Trophoblast cell (in vitro differentiated cells and primary cell): ENCODE data around the gene SPDYE6.
"Not testable (repeated sequence)": the region's sequence is repeated elsewhere in the genome, so short reads cannot be mapped to it uniquely, and the experiment has no call there.

Experiments
- DNase-seq, 2 donors: peaks; one replicate each; pipeline ENCODE4 v3.0.0-alpha.2; 2016
- H2AFZ ChIP-seq: 2 replicates; pipeline ENCODE4 v1.6.1; 2013; ENCODE audit warnings: low read length, moderate library complexity, mild to moderate bottlenecking; ENCODE audit not compliant: insufficient read depth, poor library complexity
- H2AK5ac ChIP-seq: 2 replicates; pipeline ENCODE4 v1.6.1; 2013; ENCODE audit warnings: mild to moderate bottlenecking, low read length
- H2BK120ac ChIP-seq: 2 replicates; pipeline ENCODE4 v1.6.1; 2013; ENCODE audit warnings: low read length, mild to moderate bottlenecking, moderate library complexity; ENCODE audit not compliant: insufficient read depth, poor library complexity
- H2BK12ac ChIP-seq: 2 replicates; pipeline ENCODE4 v1.6.1; 2013; ENCODE audit warnings: mild to moderate bottlenecking, low read length, moderate library complexity
- H2BK5ac ChIP-seq: 2 replicates; pipeline ENCODE4 v1.6.1; 2013; ENCODE audit warnings: low read length, low read depth, moderate library complexity, mild to moderate bottlenecking; ENCODE audit not compliant: poor library complexity
- H3K14ac ChIP-seq: 2 replicates; pipeline ENCODE4 v1.6.1; 2013; ENCODE audit warnings: mild to moderate bottlenecking, low read length
- H3K18ac ChIP-seq: 2 replicates; pipeline ENCODE4 v1.6.1; 2013; ENCODE audit warnings: mild to moderate bottlenecking, low read length
- H3K23ac ChIP-seq: 2 replicates; pipeline ENCODE4 v1.6.1; 2013; ENCODE audit warnings: low read length
- H3K27ac ChIP-seq: 2 replicates; pipeline ENCODE4 v1.5.1; 2013; ENCODE audit warnings: low read depth, mild to moderate bottlenecking, inconsistent platforms, low read length, moderate library complexity
- H3K27me3 ChIP-seq: 2 replicates; pipeline ENCODE4 v1.6.1; 2013; ENCODE audit warnings: inconsistent platforms, mild to moderate bottlenecking, low read length, moderate library complexity; ENCODE audit not compliant: insufficient read depth
- H3K36me3 ChIP-seq, 2 experiments: 1 replicate in 1 of 2; 2 replicates in 1 of 2; pipeline ENCODE4 v1.6.1; 2013; ENCODE audit warnings: low read length in 2 of 2, mild to moderate bottlenecking in 2 of 2, moderate library complexity in 1 of 2; ENCODE audit not compliant: insufficient read depth in 2 of 2, control insufficient read depth in 1 of 2
- H3K4ac ChIP-seq: 2 replicates; pipeline ENCODE4 v1.6.1; 2013; ENCODE audit warnings: low read depth, mild to moderate bottlenecking, low read length, moderate library complexity
- H3K4me1 ChIP-seq, 2 experiments: 1 replicate in 1 of 2; 2 replicates in 1 of 2; pipeline ENCODE4 v1.6.1; 2013; ENCODE audit warnings: low read length in 2 of 2, mild to moderate bottlenecking in 2 of 2, moderate library complexity in 1 of 2; ENCODE audit not compliant: insufficient read depth in 2 of 2, control insufficient read depth in 1 of 2
- H3K4me2 ChIP-seq: 2 replicates; pipeline ENCODE4 v1.6.1; 2013; ENCODE audit warnings: inconsistent platforms, mild to moderate bottlenecking, low read length, moderate library complexity
- H3K4me3 ChIP-seq: 2 replicates; pipeline ENCODE4 v1.5.1; 2013; ENCODE audit warnings: mild to moderate bottlenecking, low read depth, low read length, inconsistent platforms
- H3K79me1 ChIP-seq: one replicate; pipeline ENCODE4 v1.6.1; 2013; ENCODE audit warnings: low read length
- H3K79me2 ChIP-seq: 2 replicates; pipeline ENCODE4 v1.6.1; 2013; ENCODE audit warnings: low read length, mild to moderate bottlenecking; ENCODE audit not compliant: control insufficient read depth, insufficient read depth, poor library complexity
- H3K9ac ChIP-seq: 2 replicates; pipeline ENCODE4 v1.6.1; 2013; ENCODE audit warnings: mild to moderate bottlenecking, low read length
- H3K9me3 ChIP-seq: 2 replicates; pipeline ENCODE4 v1.6.1; 2013; ENCODE audit warnings: low read depth, mild to moderate bottlenecking, control low read depth, inconsistent platforms, low read length; ENCODE audit not compliant: insufficient read depth
- H4K12ac ChIP-seq: 2 replicates; pipeline ENCODE4 v1.6.1; 2013; ENCODE audit warnings: low read depth, mild to moderate bottlenecking, low read length, moderate library complexity
- H4K8ac ChIP-seq: 2 replicates; pipeline ENCODE4 v1.6.1; 2013; ENCODE audit warnings: low read depth, mild to moderate bottlenecking, low read length, moderate library complexity
- H4K91ac ChIP-seq: one replicate; pipeline ENCODE4 v1.6.1; 2013; ENCODE audit warnings: low read depth, mild to moderate bottlenecking, low read length, moderate library complexity
- WGBS: extraction: QIAGEN DNeasy Blood & Tissue Kit; methylation state at CpG from one replicate; pipeline ENCODE4 v1.1.7; 2013; ENCODE audit warnings: missing lambda C conversion rate; ENCODE audit not compliant: insufficient read length, insufficient coverage; ENCODE audit errors: extremely low coverage; 5-methylcytosine and 5-hydroxymethylcytosine counted together

The SPDYE6 gene

DNA sequence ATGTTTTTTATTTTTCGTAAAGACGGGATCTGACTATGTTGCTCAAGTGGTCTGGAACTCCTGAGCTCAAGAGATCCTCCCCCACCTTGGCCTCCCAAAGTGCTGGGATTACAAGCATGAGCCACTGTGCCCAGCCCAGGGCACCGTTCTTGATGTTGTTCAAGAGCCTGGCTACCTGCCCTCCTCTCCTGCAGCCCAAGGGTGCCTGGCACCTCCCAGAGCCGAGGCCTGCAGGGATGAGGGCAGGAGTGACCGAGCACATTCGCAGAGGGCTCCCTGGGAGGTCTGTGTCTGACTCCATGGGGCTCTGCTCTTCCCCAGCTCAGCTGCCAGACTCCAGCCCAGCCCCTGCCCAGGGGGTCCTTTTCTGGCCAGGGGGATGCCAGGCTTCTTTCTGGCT lies 54.2 kb downstream of the SPDYE6 start:
- H3K79me1 ChIP-seq, result peaks cover 3% of the 10 kb centered on the region
- no peak overlapping the region for H3K18ac ChIP-seq
- no peak overlapping the region for H2BK12ac ChIP-seq
- no peak overlapping the region for H4K8ac ChIP-seq
- no peak overlapping the region for H3K23ac ChIP-seq
- H3K36me3 ChIP-seq, result peaks cover 0 to 19% of the 10 kb centered on the region in 2 experiments
- no peaks in the 10 kb centered on the region for H3K27me3 ChIP-seq
- no peak overlapping the region for H2AK5ac ChIP-seq
- no peaks in the 10 kb centered on the region for H3K79me2 ChIP-seq
- no peak overlapping the region for H3K4ac ChIP-seq
- H3K27ac ChIP-seq, result no peak overlapping the region
- peaks cover 5% of the 10 kb centered on the region in 2 experiments for H3K4me1 ChIP-seq
- no peak for DNase-seq
- no CpG with 5 or more reads among the region's 6 CpGs for WGBS
- H4K12ac ChIP-seq, result no peak overlapping the region
- no peak overlapping the region for H2AFZ ChIP-seq
- H3K4me3 ChIP-seq, result no peak overlapping the region
- no peaks in the 10 kb centered on the region for H3K9me3 ChIP-seq
- no peak overlapping the region for H3K14ac ChIP-seq
- H4K91ac ChIP-seq, result no peak overlapping the region
- H2BK5ac ChIP-seq, result no peak overlapping the region
- H3K9ac ChIP-seq, result no peak overlapping the region
- no peak overlapping the region for H3K4me2 ChIP-seq
- no peak overlapping the region for H2BK120ac ChIP-seq

GRCh38 chr7:102301367-102301766 lies 54.9 kb downstream of the SPDYE6 start:
- not testable (repeated sequence) for H3K9me3 ChIP-seq, H3K23ac ChIP-seq, H3K27me3 ChIP-seq, H3K79me2 ChIP-seq, DNase-seq, H3K79me1 ChIP-seq, H3K4ac ChIP-seq, H3K4me2 ChIP-seq, H2AFZ ChIP-seq, H4K8ac ChIP-seq, H3K4me1 ChIP-seq, H3K14ac ChIP-seq, H3K27ac ChIP-seq, H2AK5ac ChIP-seq, H4K91ac ChIP-seq, H2BK12ac ChIP-seq, H2BK5ac ChIP-seq, H2BK120ac ChIP-seq, H3K9ac ChIP-seq, H4K12ac ChIP-seq, H3K4me3 ChIP-seq
- peaks cover 0 to 16% of the 10 kb centered on the region in 2 experiments for H3K36me3 ChIP-seq
- H3K18ac ChIP-seq, result peak overlapping the region; percentile 34
- WGBS, result no CpG with 5 or more reads among the region's 14 CpGs

DNA sequence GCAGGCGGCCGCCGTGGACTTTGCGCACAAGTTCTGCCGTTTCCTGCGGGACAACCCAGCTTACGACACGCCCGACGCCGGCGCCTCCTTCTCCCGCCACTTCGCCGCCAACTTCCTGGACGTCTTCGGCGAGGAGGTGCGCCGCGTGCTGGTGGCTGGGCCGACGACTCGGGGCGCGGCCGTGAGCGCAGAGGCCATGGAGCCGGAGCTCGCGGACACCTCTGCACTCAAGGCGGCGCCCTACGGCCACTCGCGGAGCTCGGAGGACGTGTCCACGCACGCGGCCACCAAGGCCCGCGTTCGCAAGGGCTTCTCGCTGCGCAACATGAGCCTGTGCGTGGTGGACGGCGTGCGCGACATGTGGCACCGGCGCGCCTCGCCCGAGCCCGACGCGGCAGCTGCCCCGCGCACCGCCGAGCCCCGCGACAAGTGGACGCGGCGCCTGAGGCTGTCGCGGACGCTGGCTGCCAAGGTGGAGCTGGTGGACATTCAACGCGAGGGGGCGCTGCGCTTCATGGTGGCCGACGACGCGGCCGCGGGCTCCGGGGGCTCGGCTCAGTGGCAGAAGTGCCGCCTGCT lies 55.5 kb downstream of the SPDYE6 start:
- H3K18ac ChIP-seq, result peak overlapping the region; percentile 34
- DNase-seq, result peak in 1 of 2 donors; percentile 38
- no peak overlapping the region for H3K9ac ChIP-seq
- H3K4me1 ChIP-seq, result peaks cover 8 to 10% of the 10 kb centered on the region in 2 experiments
- H3K4ac ChIP-seq, result no peak overlapping the region
- WGBS, result no CpG with 5 or more reads among the region's 84 CpGs
- H3K23ac ChIP-seq, result no peak overlapping the region
- H3K27ac ChIP-seq, result no peak overlapping the region
- no peak overlapping the region for H3K4me2 ChIP-seq
- no peak overlapping the region for H4K8ac ChIP-seq
- H2BK5ac ChIP-seq, result no peak overlapping the region
- no peak overlapping the region for H2BK12ac ChIP-seq
- H3K4me3 ChIP-seq, result no peak overlapping the region
- no peak overlapping the region for H4K12ac ChIP-seq
- peaks cover 0 to 16% of the 10 kb centered on the region in 2 experiments for H3K36me3 ChIP-seq
- H3K79me1 ChIP-seq, result peaks cover 10% of the 10 kb centered on the region
- H4K91ac ChIP-seq, result no peak overlapping the region
- no peaks in the 10 kb centered on the region for H3K9me3 ChIP-seq
- H3K79me2 ChIP-seq, result no peaks in the 10 kb centered on the region
- H3K27me3 ChIP-seq, result no peaks in the 10 kb centered on the region
- H2AFZ ChIP-seq, result no peak overlapping the region
- no peak overlapping the region for H2AK5ac ChIP-seq
- no peak overlapping the region for H2BK120ac ChIP-seq
- H3K14ac ChIP-seq, result no peak overlapping the region

DNA sequence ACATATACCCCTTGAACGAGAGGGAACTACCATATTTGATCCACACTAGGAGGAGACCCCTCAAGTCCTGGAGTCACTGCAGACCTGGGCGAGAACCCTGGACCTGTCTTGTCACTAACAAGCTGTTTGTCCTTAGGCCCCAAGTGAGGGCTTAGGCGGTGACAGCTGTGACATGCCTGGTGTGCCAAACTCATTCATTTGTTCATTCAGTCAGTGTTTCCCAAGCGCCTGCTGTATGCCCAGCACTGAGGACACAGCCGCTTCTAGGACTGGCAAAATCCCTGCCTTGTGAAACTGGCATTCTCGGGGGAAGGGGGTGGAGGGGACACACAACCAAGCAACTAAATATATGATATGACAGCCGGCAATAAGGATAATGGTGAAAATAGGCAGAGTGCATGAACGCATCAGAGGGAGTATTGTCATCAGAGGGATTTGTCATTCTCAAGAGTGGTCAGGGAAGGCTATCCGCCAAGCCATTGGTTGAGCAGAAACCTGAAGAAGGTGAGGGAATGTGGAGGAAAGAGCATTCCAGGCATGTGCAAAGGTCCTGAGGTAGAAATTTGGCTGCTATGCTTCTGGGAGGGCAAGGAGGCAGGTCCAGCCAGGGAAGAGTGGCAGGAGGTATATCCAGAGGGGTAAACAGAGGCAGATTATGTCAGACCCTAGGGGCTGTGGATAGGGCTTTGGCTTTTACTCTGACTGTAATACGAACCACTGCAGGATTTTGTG lies 58.6 kb downstream of the SPDYE6 start:
- H2BK120ac ChIP-seq, result peak overlapping the region; percentile 20
- no peak overlapping the region for H3K9ac ChIP-seq
- peaks cover 17% of the 10 kb centered on the region for H3K79me1 ChIP-seq
- H3K27me3 ChIP-seq, result no peaks in the 10 kb centered on the region
- no peak overlapping the region for H2BK12ac ChIP-seq
- no peak overlapping the region for H4K91ac ChIP-seq
- H3K9me3 ChIP-seq, result no peaks in the 10 kb centered on the region
- no peak overlapping the region for H2AK5ac ChIP-seq
- no CpG with 5 or more reads among the region's 10 CpGs for WGBS
- no peak overlapping the region for H3K4me3 ChIP-seq
- H3K79me2 ChIP-seq, result peaks cover 3% of the 10 kb centered on the region
- DNase-seq, result peak in 1 of 2 donors; percentile 42
- no peak overlapping the region for H3K18ac ChIP-seq
- no peak overlapping the region for H2BK5ac ChIP-seq
- H2AFZ ChIP-seq, result no peak overlapping the region
- H3K4me2 ChIP-seq, result no peak overlapping the region
- H3K4ac ChIP-seq, result no peak overlapping the region
- no peak overlapping the region for H4K12ac ChIP-seq
- H3K14ac ChIP-seq, result no peak overlapping the region
- H4K8ac ChIP-seq, result no peak overlapping the region
- H3K23ac ChIP-seq, result no peak overlapping the region
- H3K36me3 ChIP-seq, result peaks cover 0 to 13% of the 10 kb centered on the region in 2 experiments
- peaks cover 19 to 27% of the 10 kb centered on the region in 2 experiments for H3K4me1 ChIP-seq
- H3K27ac ChIP-seq, result no peak overlapping the region
